ENCODE results near the gene CD247.

Gene CD247

GRCh38 chr1:167484726-167485502 lies 33.4 kb downstream of the CD247 start:
- no peak for DNase-seq

GRCh38 chr1:167483790-167484189 lies 34.5 kb downstream of the CD247 start:
- DNase-seq = no peak

- peak; percentile 71 for DNase-seq
Observed at GRCh38 chr1:167482184-167482583, 36.1 kb downstream of the CD247 start.

GRCh38 chr1:167479331-167479979 lies 38.9 kb downstream of the CD247 start:
- no peak for DNase-seq

GRCh38 chr1:167477986-167478385 lies 40.3 kb downstream of the CD247 start:
- no peak for DNase-seq

- no peak for DNase-seq
Observed at GRCh38 chr1:167476061-167476460, 42.3 kb downstream of the CD247 start.

GRCh38 chr1:167474191-167474641 lies 44.1 kb downstream of the CD247 start:
- peak; percentile 50 for DNase-seq

- DNase-seq = no peak
Observed at GRCh38 chr1:167473761-167474160, 44.6 kb downstream of the CD247 start.

GRCh38 chr1:167472752-167473521 lies 45.4 kb downstream of the CD247 start:
- DNase-seq = peak; percentile 61

GRCh38 chr1:167471568-167471967 lies 46.8 kb downstream of the CD247 start:
- no peak for DNase-seq

GRCh38 chr1:167469280-167469965 lies 48.9 kb downstream of the CD247 start:
- no peak for DNase-seq

GRCh38 chr1:167467752-167468151 lies 50.6 kb downstream of the CD247 start:
- no peak for DNase-seq

GRCh38 chr1:167467126-167467710 lies 51.1 kb downstream of the CD247 start:
- DNase-seq = no peak

- no peak for DNase-seq
Observed at GRCh38 chr1:167465743-167466142, 52.6 kb downstream of the CD247 start.

- no peak for DNase-seq
Observed at GRCh38 chr1:167465018-167465417, 53.3 kb downstream of the CD247 start.

GRCh38 chr1:167463875-167464575 lies 54.3 kb downstream of the CD247 start:
- DNase-seq = no peak

GRCh38 chr1:167463080-167463479 lies 55.2 kb downstream of the CD247 start:
- no peak for DNase-seq

GRCh38 chr1:167462341-167462740 lies 56.0 kb downstream of the CD247 start:
- DNase-seq = no peak

GRCh38 chr1:167460836-167461235 lies 57.5 kb downstream of the CD247 start:
- DNase-seq = peak; percentile 57

GRCh38 chr1:167457936-167458584 lies 60.3 kb downstream of the CD247 start:
- DNase-seq = no peak

- DNase-seq = no peak
Observed at GRCh38 chr1:167456926-167457325, 61.4 kb downstream of the CD247 start.
